GM23338 (cell line): ENCODE results near the gene TACC3. TPM values are rescaled to one million over a fixed set of nuclear protein-coding genes. Genes with fewer than 3 reads are reported as not detected.

Experiments used
- ATAC-seq: fragments of 200-7000 bp; cut with Tn5 transposase; 3 replicates; pipeline ENCODE4 v1.9.1; 2020
- DNase-seq: peaks from one replicate; pipeline ENCODE4 v3.0.0-alpha.2; 2015; ENCODE audit warnings: low spot score
- H2AFZ ChIP-seq: fragments of 200-600 bp; sonication (generic); 2 replicates; pipeline ENCODE4 v1.8.0; 2016; ENCODE audit warnings: antibody characterized with exemption, mild to moderate bottlenecking, moderate library complexity
- H3F3A ChIP-seq: fragments of 200-600 bp; sonication (generic); replicated peaks from 2 replicates; pipeline ENCODE4 v1.8.0; 2017; ENCODE audit warnings: antibody characterized with exemption, mixed run types, low read depth
- H3K27ac ChIP-seq: fragments of 200-600 bp; sonication (generic); 2 replicates; pipeline ENCODE4 v1.6.1; 2016; ENCODE audit warnings: low read depth
- H3K27me3 ChIP-seq: fragments of 200-600 bp; sonication (generic); 2 replicates; pipeline ENCODE4 v1.8.0; 2016; ENCODE audit warnings: mild to moderate bottlenecking, mixed run types, moderate library complexity; ENCODE audit not compliant: insufficient read depth
- H3K36me3 ChIP-seq: fragments of 200-600 bp; sonication (generic); 2 replicates; pipeline ENCODE4 v1.8.0; 2016; ENCODE audit warnings: mild to moderate bottlenecking; ENCODE audit not compliant: insufficient read depth
- H3K4me1 ChIP-seq: fragments of 200-600 bp; sonication (generic); 2 replicates; pipeline ENCODE4 v1.8.0; 2016; ENCODE audit warnings: mild to moderate bottlenecking, moderate library complexity; ENCODE audit not compliant: insufficient read depth
- H3K4me2 ChIP-seq: fragments of 200-600 bp; sonication (generic); 2 replicates; pipeline ENCODE4 v1.7.1; 2017; ENCODE audit warnings: mixed run types
- H3K4me3 ChIP-seq: fragments of 200-600 bp; sonication (generic); 2 replicates; pipeline ENCODE4 v1.6.1; 2016; ENCODE audit warnings: mixed run types
- H3K79me2 ChIP-seq: fragments of 200-600 bp; sonication (generic); replicated peaks from 2 replicates; pipeline ENCODE4 v1.8.0; 2017; ENCODE audit warnings: mild to moderate bottlenecking; ENCODE audit not compliant: insufficient read depth
- H3K9me2 ChIP-seq: fragments of 200-600 bp; sonication (generic); 2 replicates; pipeline ENCODE4 v1.8.0; 2017; ENCODE audit not compliant: insufficient read depth
- H4K20me1 ChIP-seq: fragments of 200-600 bp; sonication (generic); replicated peaks from 2 replicates; pipeline ENCODE4 v1.8.0; 2017; ENCODE audit warnings: mild to moderate bottlenecking; ENCODE audit not compliant: insufficient read depth
- H3K27ac Mint-ChIP-seq: 2 replicates; pipeline ENCODE4 v1.8.0; 2020; ENCODE audit warnings: inconsistent platforms, mild to moderate bottlenecking, moderate library complexity, mixed read lengths
- H3K27me3 Mint-ChIP-seq: 3 replicates; pipeline ENCODE4 v1.8.0; 2022; ENCODE audit warnings: low read depth, mild to moderate bottlenecking, moderate library complexity, mixed read lengths, inconsistent platforms; ENCODE audit not compliant: insufficient read depth, poor library complexity
- H3K36me3 Mint-ChIP-seq: 3 replicates; pipeline ENCODE4 v1.8.0; 2021; ENCODE audit warnings: low read depth, mild to moderate bottlenecking, inconsistent platforms, moderate library complexity, mixed read lengths
- H3K4me1 Mint-ChIP-seq: 3 replicates; pipeline ENCODE4 v1.8.0; 2020; ENCODE audit warnings: mild to moderate bottlenecking, inconsistent platforms, mixed read lengths
- H3K4me3 Mint-ChIP-seq: 3 replicates; pipeline ENCODE4 v1.8.0; 2021; ENCODE audit warnings: moderate library complexity, mild to moderate bottlenecking, inconsistent platforms, mixed read lengths
- H3K9me3 Mint-ChIP-seq: 3 replicates; pipeline ENCODE4 v1.8.0; 2020; ENCODE audit warnings: moderate library complexity, mild to moderate bottlenecking, inconsistent platforms, mixed read lengths
- CTCF ChIP-seq, 2 experiments: fragments of 200-600 bp in 1 of 2; sonication (generic) in 1 of 2; conservative IDR thresholded peaks; 2 replicates each; pipeline versions ENCODE4 v1.5.1 to v1.6.1; 2016 to 2017; ENCODE audit warnings: antibody characterized with exemption in 2 of 2, low read depth in 2 of 2, mild to moderate bottlenecking in 2 of 2, moderate library complexity in 1 of 2
- ETS1 ChIP-seq: IDR thresholded peaks from 2 replicates; pipeline ENCODE4 v1.6.1; 2016; ENCODE audit warnings: antibody characterized with exemption
- JUNB ChIP-seq: IDR thresholded peaks from one replicate; pipeline ENCODE4 v1.6.1; 2016; ENCODE audit warnings: antibody characterized with exemption; ENCODE audit not compliant: unreplicated experiment
- STAT1 ChIP-seq: IDR thresholded peaks from one replicate; pipeline ENCODE4 v1.6.1; 2016; ENCODE audit warnings: antibody characterized with exemption; ENCODE audit not compliant: unreplicated experiment
- ZNF114 ChIP-seq: fragments of 250-450 bp; sonication (Bioruptor Pico); IDR thresholded peaks from 2 replicates; pipeline ENCODE4 v1.5.0; 2020; ENCODE audit warnings: mild to moderate bottlenecking, moderate library complexity
- ZNF462 ChIP-seq: fragments of 250-450 bp; sonication (Bioruptor Pico); IDR thresholded peaks from 2 replicates; pipeline ENCODE4 v1.5.0; 2020; ENCODE audit warnings: mild to moderate bottlenecking, moderate library complexity
- polyA plus RNA-seq: library from polyadenylated mRNA; unstranded; fragments of >200 nt; fragmentation: Nextera tagmentation; extraction: Ambion mirVana; gene quantifications from 2 replicates; pipeline ENCODE4 v1.2.1, GENCODE V29; 2016
- total RNA-seq: library from RNA; depleted of rRNA; stranded (reverse); fragments of >200 nt; shearing (Covaris generic); gene quantifications from 2 replicates; pipeline ENCODE4 v1.2.3, GENCODE V29; 2014

Gene TACC3
- total and polyA plus RNA-seq, 2 experiments from 2014 or later = 120 TPM

- H3K36me3 ChIP-seq = peaks cover 71% of the 10 kb centered on the region
- no peaks in the 10 kb centered on the region for H3K4me1 ChIP-seq
- no peak overlapping the region for H3K4me3 ChIP-seq
- H3K27me3 ChIP-seq = no peaks in the 10 kb centered on the region
- H3K27ac ChIP-seq = no peak overlapping the region
- no peak overlapping the region for H2AFZ ChIP-seq
- TF ChIP-seq JUNB = no peak
- TF ChIP-seq ZNF462 (CRISPR knock-in tag) = no peak
- TF ChIP-seq STAT1 = no peak
- TF ChIP-seq ZNF114 (CRISPR knock-in tag) = no peak
- TF ChIP-seq ETS1 = no peak
- Mint-ChIP-seq H3K9me3 (peaks cover 31% of the 10 kb centered on the region), H3K4me1 (no peaks in the 10 kb centered on the region), H3K4me3 (no peak overlapping the region), H3K27ac (no peak overlapping the region), H3K27me3 (peaks cover 29% of the 10 kb centered on the region), H3K36me3 (peaks cover 97% of the 10 kb centered on the region)
- DNase-seq (no peak), ATAC-seq (no peak)
- no peaks in the 10 kb centered on the region for H3K9me2 ChIP-seq
- H4K20me1 ChIP-seq = peaks cover 4% of the 10 kb centered on the region; the same call in 1 of the 2 replicates
- 0 out of 2 replicates have a peak, but pooled peaks cover 5% of the 10 kb centered on the region for H3F3A ChIP-seq
- peaks cover 20% of the 10 kb centered on the region; the same call in 1 of the 2 replicates for H3K79me2 ChIP-seq
- no peak overlapping the region for H3K4me2 ChIP-seq
These were observed 15.5 kb downstream of the TACC3 start for GRCh38 chr4:1736812-1737211.

- Histone ChIP-seq H3K36me3 (peaks cover 70% of the 10 kb centered on the region), H3K79me2 (peaks cover 17% of the 10 kb centered on the region; the same call in 1 of the 2 replicates), H3F3A (peaks cover 5% of the 10 kb centered on the region; the same call in 1 of the 2 replicates), H3K27ac (no peak overlapping the region), H2AFZ (no peak overlapping the region), H3K27me3 (no peaks in the 10 kb centered on the region), H3K4me2 (no peak overlapping the region), H3K9me2 (no peaks in the 10 kb centered on the region), H4K20me1 (peaks cover 4% of the 10 kb centered on the region; the same call in 1 of the 2 replicates), H3K4me3 (no peak overlapping the region), H3K4me1 (no peaks in the 10 kb centered on the region)
- peaks cover 29% of the 10 kb centered on the region for H3K27me3 Mint-ChIP-seq
- no peaks in the 10 kb centered on the region for H3K4me1 Mint-ChIP-seq
- no peak overlapping the region for H3K27ac Mint-ChIP-seq
- H3K4me3 Mint-ChIP-seq = no peak overlapping the region
- ATAC-seq (no peak), DNase-seq (no peak)
- peaks cover 98% of the 10 kb centered on the region for H3K36me3 Mint-ChIP-seq
- H3K9me3 Mint-ChIP-seq = peaks cover 31% of the 10 kb centered on the region
- no peak for TF ChIP-seq CTCF (conservative IDR thresholded peaks at IDR 0.05; ENCODE audit: low read depth in 2 of 2)
These were observed 16.3 kb downstream of the TACC3 start for GRCh38 chr4:1737666-1738065.
